Measurements from ENCODE around the gene KRT2.

The KRT2 gene

GRCh38 chr12:52617403-52617785, 34.6 kb downstream of the KRT2 start:
- TF ChIP-seq EGR1 (IDR thresholded peaks at IDR 0.05): no peak
- no peak for TF ChIP-seq EP300 (IDR thresholded peaks at IDR 0.05; ENCODE audit: borderline replicate concordance)
- TF ChIP-seq, protein P1, sequence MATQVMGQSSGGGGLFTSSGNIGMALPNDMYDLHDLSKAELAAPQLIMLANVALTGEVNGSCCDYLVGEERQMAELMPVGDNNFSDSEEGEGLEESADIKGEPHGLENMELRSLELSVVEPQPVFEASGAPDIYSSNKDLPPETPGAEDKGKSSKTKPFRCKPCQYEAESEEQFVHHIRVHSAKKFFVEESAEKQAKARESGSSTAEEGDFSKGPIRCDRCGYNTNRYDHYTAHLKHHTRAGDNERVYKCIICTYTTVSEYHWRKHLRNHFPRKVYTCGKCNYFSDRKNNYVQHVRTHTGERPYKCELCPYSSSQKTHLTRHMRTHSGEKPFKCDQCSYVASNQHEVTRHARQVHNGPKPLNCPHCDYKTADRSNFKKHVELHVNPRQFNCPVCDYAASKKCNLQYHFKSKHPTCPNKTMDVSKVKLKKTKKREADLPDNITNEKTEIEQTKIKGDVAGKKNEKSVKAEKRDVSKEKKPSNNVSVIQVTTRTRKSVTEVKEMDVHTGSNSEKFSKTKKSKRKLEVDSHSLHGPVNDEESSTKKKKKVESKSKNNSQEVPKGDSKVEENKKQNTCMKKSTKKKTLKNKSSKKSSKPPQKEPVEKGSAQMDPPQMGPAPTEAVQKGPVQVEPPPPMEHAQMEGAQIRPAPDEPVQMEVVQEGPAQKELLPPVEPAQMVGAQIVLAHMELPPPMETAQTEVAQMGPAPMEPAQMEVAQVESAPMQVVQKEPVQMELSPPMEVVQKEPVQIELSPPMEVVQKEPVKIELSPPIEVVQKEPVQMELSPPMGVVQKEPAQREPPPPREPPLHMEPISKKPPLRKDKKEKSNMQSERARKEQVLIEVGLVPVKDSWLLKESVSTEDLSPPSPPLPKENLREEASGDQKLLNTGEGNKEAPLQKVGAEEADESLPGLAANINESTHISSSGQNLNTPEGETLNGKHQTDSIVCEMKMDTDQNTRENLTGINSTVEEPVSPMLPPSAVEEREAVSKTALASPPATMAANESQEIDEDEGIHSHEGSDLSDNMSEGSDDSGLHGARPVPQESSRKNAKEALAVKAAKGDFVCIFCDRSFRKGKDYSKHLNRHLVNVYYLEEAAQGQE (IDR thresholded peaks at IDR 0.05; ENCODE audit: low read depth): no peak
- TF ChIP-seq TAF1 (IDR thresholded peaks at IDR 0.05; ENCODE audit: low read depth): no peak
- TF ChIP-seq RAD21 (IDR thresholded peaks at IDR 0.05; ENCODE audit: low read depth): no peak
- TF ChIP-seq YY1 (IDR thresholded peaks at IDR 0.05; ENCODE audit: low read depth): no peak
- TF ChIP-seq TCF12 (IDR thresholded peaks at IDR 0.05; ENCODE audit: low read depth): no peak
- TF ChIP-seq USF1 (IDR thresholded peaks at IDR 0.05): no peak
- no peak for TF ChIP-seq FOXM1 (IDR thresholded peaks at IDR 0.05; ENCODE audit: borderline replicate concordance, low read depth)
- no peak for TF ChIP-seq CEBPB (IDR thresholded peaks at IDR 0.05)
- no peak for TF ChIP-seq ZBTB7A (IDR thresholded peaks at IDR 0.05; ENCODE audit: low read depth)
- no peak for TF ChIP-seq TEAD4 (IDR thresholded peaks at IDR 0.05)

- no peak for TF ChIP-seq USF1 (IDR thresholded peaks at IDR 0.05)
- TF ChIP-seq FOXM1 (IDR thresholded peaks at IDR 0.05; ENCODE audit: borderline replicate concordance, low read depth): no peak
- TF ChIP-seq YY1 (IDR thresholded peaks at IDR 0.05; ENCODE audit: low read depth): no peak
- no peak for TF ChIP-seq EP300 (IDR thresholded peaks at IDR 0.05; ENCODE audit: borderline replicate concordance)
- TF ChIP-seq, protein P2, sequence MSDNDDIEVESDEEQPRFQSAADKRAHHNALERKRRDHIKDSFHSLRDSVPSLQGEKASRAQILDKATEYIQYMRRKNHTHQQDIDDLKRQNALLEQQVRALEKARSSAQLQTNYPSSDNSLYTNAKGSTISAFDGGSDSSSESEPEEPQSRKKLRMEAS (IDR thresholded peaks at IDR 0.05): no peak
- TF ChIP-seq TEAD4 (IDR thresholded peaks at IDR 0.05): no peak
- TF ChIP-seq TAF1 (IDR thresholded peaks at IDR 0.05; ENCODE audit: low read depth): no peak
- TF ChIP-seq, protein P1 (IDR thresholded peaks at IDR 0.05; ENCODE audit: low read depth): no peak
- TF ChIP-seq EGR1 (IDR thresholded peaks at IDR 0.05): no peak
- no peak for TF ChIP-seq RAD21 (IDR thresholded peaks at IDR 0.05; ENCODE audit: low read depth)
Measured at GRCh38 chr12:52616680-52617402, 35.2 kb downstream of the KRT2 start.

DNA sequence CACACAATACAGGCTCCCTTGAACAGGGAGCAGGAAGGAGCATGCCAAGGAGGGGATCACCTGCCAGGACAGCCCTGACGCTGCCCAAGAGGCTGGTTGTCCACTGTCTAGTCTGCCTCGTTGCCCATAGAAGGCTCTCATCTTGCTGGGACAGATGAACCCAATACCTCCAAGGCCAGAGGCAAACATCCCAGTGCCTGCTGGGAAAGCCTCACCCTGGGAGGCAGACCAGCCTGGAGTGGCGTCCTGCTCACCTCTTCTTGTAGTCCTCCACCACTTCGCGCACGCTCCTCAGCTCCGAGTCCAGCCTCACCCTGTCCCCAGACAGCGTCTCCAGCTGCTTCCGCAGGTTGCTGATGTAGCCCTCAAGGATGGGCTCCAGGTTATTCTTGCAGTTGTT, 36.1 kb downstream of the KRT2 start:
- no peak for TF ChIP-seq TCF12 (IDR thresholded peaks at IDR 0.05; ENCODE audit: low read depth)
- no peak for TF ChIP-seq CEBPB (IDR thresholded peaks at IDR 0.05)
- TF ChIP-seq EP300 (IDR thresholded peaks at IDR 0.05; ENCODE audit: borderline replicate concordance): no peak
- TF ChIP-seq YY1 (IDR thresholded peaks at IDR 0.05; ENCODE audit: low read depth): no peak
- no peak for TF ChIP-seq TAF1 (IDR thresholded peaks at IDR 0.05; ENCODE audit: low read depth)
- no peak for TF ChIP-seq EGR1 (IDR thresholded peaks at IDR 0.05)
- no peak for TF ChIP-seq TEAD4 (IDR thresholded peaks at IDR 0.05)
- no peak for TF ChIP-seq NFIC (IDR thresholded peaks at IDR 0.05)
- TF ChIP-seq CREB1 (IDR thresholded peaks at IDR 0.05; ENCODE audit: low read depth): no peak
- TF ChIP-seq ZBTB7A (IDR thresholded peaks at IDR 0.05; ENCODE audit: low read depth): no peak
- TF ChIP-seq FOXM1 (IDR thresholded peaks at IDR 0.05; ENCODE audit: borderline replicate concordance, low read depth): no peak
- TF ChIP-seq, protein P1 (IDR thresholded peaks at IDR 0.05; ENCODE audit: low read depth): no peak
- no peak for TF ChIP-seq USF1 (IDR thresholded peaks at IDR 0.05)
- TF ChIP-seq, protein P2 (IDR thresholded peaks at IDR 0.05): no peak
- no peak for TF ChIP-seq RAD21 (IDR thresholded peaks at IDR 0.05; ENCODE audit: low read depth)
